ENCODE results near the gene DNAH3. TPM values are rescaled to one million over a fixed set of nuclear protein-coding genes. Genes with fewer than 3 reads are reported as not detected.

The DNAH3 gene
- total and polyA plus RNA-seq, 2 of the 8 experiments (the other 6 are each of a cell fraction or from before 2014, with no cell fraction given): 0.57 to 0.71 TPM

- no peak overlapping the region for H4K91ac ChIP-seq (replicated peaks; ENCODE audit: insufficient read length, low read length)
- no peak overlapping the region for H2BK20ac ChIP-seq (ENCODE audit: low read length)
- H2BK12ac ChIP-seq (ENCODE audit: low read depth, low read length): no peak overlapping the region
- no peak overlapping the region for H3K4me3 ChIP-seq (ENCODE audit: extremely low read depth in 1 of 4, insufficient read depth in 2 of 4, low read depth in 3 of 4, low read length in 4 of 4)
- no peak overlapping the region for H2BK120ac ChIP-seq (replicated peaks; ENCODE audit: low read depth, low read length)
- H4K20me1 ChIP-seq (replicated peaks in 1 of 2; ENCODE audit: control insufficient read depth in 1 of 2, insufficient read depth in 2 of 2, low read length in 2 of 2): no peaks in the 10 kb centered on the region
- peak; percentile 66; the same call in 1 of the 2 replicates for TF ChIP-seq KDM1A (IDR thresholded peaks at IDR 0.05; ENCODE audit: borderline replicate concordance, low read length)
- TF ChIP-seq EP300 (IDR thresholded peaks at IDR 0.05; ENCODE audit: borderline replicate concordance in 1 of 2, low read depth in 2 of 2, low read length in 2 of 2): no peak
- H3K79me1 ChIP-seq (ENCODE audit: low read depth, low read length): no peaks in the 10 kb centered on the region
- H3K27me3 ChIP-seq (replicated peaks in 1 of 4; ENCODE audit: control insufficient read depth in 3 of 4, extremely low read depth in 1 of 4, insufficient read depth in 3 of 4, low read length in 3 of 4): no peaks in the 10 kb centered on the region
- no peak overlapping the region for H3K14ac ChIP-seq (ENCODE audit: insufficient read length)
- FAIRE-seq: no peak
- H4K5ac ChIP-seq (ENCODE audit: insufficient read length, low read depth, low read length): no peak overlapping the region
- ChIA-PET POLR2A (ENCODE audit: partially characterized antibody) (no interaction called here), CTCF (ENCODE audit: partially characterized antibody) (no interaction called here)
- no peak overlapping the region for H3K56ac ChIP-seq (replicated peaks; ENCODE audit: insufficient read length, low read depth, low read length)
- no peak overlapping the region for H2AK5ac ChIP-seq (ENCODE audit: low read depth, low read length)
- DNase-seq (ENCODE audit: low read depth in 1 of 2, low spot score in 2 of 2): no peak
- H2BK15ac ChIP-seq (ENCODE audit: low read length): no peak overlapping the region
- H3K9me3 ChIP-seq (ENCODE audit: insufficient read depth in 2 of 2, low read depth in 1 of 2, low read length in 1 of 2): no peaks in the 10 kb centered on the region
- no peak overlapping the region for H3K9ac ChIP-seq (replicated peaks in 1 of 4; ENCODE audit: extremely low read depth in 1 of 4, low read depth in 3 of 4, low read length in 3 of 4)
- no peak overlapping the region for H3K27ac ChIP-seq (ENCODE audit: low read depth, low read length)
- no peaks in the 10 kb centered on the region for H3K79me2 ChIP-seq (ENCODE audit: control insufficient read depth in 1 of 2, insufficient read depth in 2 of 2, low read length in 2 of 2)
- 82% methylated on average over 2 of the region's 2 CpGs; no CpG with 5 or more reads in 1 of the 2 experiments for WGBS, 2 experiments (ENCODE audit: extremely low coverage in 1 of 2, insufficient coverage in 1 of 2, insufficient read length in 1 of 2, insufficient replicate concordance in 2 of 2, low coverage in 1 of 2, low lambda C conversion rate in 2 of 2, missing lambda C conversion rate in 1 of 2)
- no peak overlapping the region for H3K23ac ChIP-seq (ENCODE audit: insufficient read length)
- H2AFZ ChIP-seq (ENCODE audit: low read length): no peak overlapping the region
- H3K4ac ChIP-seq (replicated peaks; ENCODE audit: insufficient read length, low read depth, low read length): no peak overlapping the region
- H3K23me2 ChIP-seq (ENCODE audit: low read depth, low read length): no peaks in the 10 kb centered on the region
- no peaks in the 10 kb centered on the region for H3K4me1 ChIP-seq (replicated peaks in 1 of 4; ENCODE audit: control insufficient read depth in 3 of 4, insufficient read depth in 4 of 4, low read length in 3 of 4)
- no peak overlapping the region for H3K18ac ChIP-seq (ENCODE audit: extremely low read depth, low read length)
- no peak overlapping the region for H2BK5ac ChIP-seq (ENCODE audit: low read depth, low read length)
- H3K36me3 ChIP-seq (ENCODE audit: control insufficient read depth in 2 of 4, insufficient read depth in 4 of 4, low read length in 3 of 4): no peaks in the 10 kb centered on the region
- no peak overlapping the region for H3K4me2 ChIP-seq (ENCODE audit: insufficient read depth in 1 of 2, low read depth in 2 of 2, low read length in 2 of 2)
- no peak overlapping the region for H4K8ac ChIP-seq (ENCODE audit: extremely low read depth, insufficient read depth, low read length)
Observed at GRCh38 chr16:21092951-21093350, 57.7 kb downstream of the DNAH3 start.

All from H1 (cell line).